BJ (cell line): ENCODE results near the gene UBR3. TPM values are rescaled to one million over a fixed set of nuclear protein-coding genes. Genes with fewer than 3 reads are reported as not detected.
"Not testable (repeated sequence)": the region's sequence is repeated elsewhere in the genome, so short reads cannot be mapped to it uniquely, and the experiment has no call there.

ENCODE experiments used
- CTCF ChIA-PET: fragments of 350-600 bp; formaldehyde crosslinking; extraction: SDS; loops from one replicate; lab custom pipeline; 2021; ENCODE audit warnings: antibody characterized with exemption, inconsistent platforms; lab: Yijun Ruan, JAX
- POLR2A ChIA-PET: fragments of 300-600 bp; sonication (Branson Sonifier 250); formaldehyde crosslinking; extraction: SDS; loops from one replicate; lab custom pipeline; 2021; ENCODE audit warnings: antibody characterized with exemption; lab: Charles Lee
- DNase-seq: peaks from one replicate; pipeline ENCODE4 v3.0.0-alpha.2; 2011; ENCODE audit warnings: low read depth
- H3K27me3 ChIP-seq: 2 replicates; pipeline ENCODE4 v1.6.0; 2011; ENCODE audit warnings: low read length; ENCODE audit not compliant: control insufficient read depth, insufficient read depth
- H3K36me3 ChIP-seq: 2 replicates; pipeline ENCODE4 v1.5.1; 2011; ENCODE audit warnings: low read length; ENCODE audit not compliant: control insufficient read depth, insufficient read depth
- H3K4me3 ChIP-seq: 2 replicates; pipeline ENCODE4 v1.5.1; 2011; ENCODE audit warnings: low read depth, mild to moderate bottlenecking, control low read depth, low read length
- CTCF ChIP-seq: IDR thresholded peaks from 2 replicates; pipeline ENCODE4 v1.5.1; 2011; ENCODE audit warnings: low read depth, mild to moderate bottlenecking, control low read depth, inconsistent platforms, low read length, moderate library complexity; ENCODE audit not compliant: insufficient read depth
- polyA plus RNA-seq: library from polyadenylated mRNA; depleted of rRNA; stranded (reverse); fragments of >200 nt; gene quantifications from 2 replicates; pipeline ENCODE4 v1.2.3, GENCODE V29; 2011

Gene UBR3
- polyA plus RNA-seq, 1 experiment, result 7.5 TPM

GRCh38 chr2:169862816-169863215, 35.6 kb downstream of the UBR3 start:
- no peak for TF ChIP-seq CTCF
- CTCF ChIA-PET, result no interaction called here
- DNase-seq, result no peak
- no peaks in the 10 kb centered on the region for H3K36me3 ChIP-seq
- POLR2A ChIA-PET, result no interaction called here
- no peak overlapping the region for H3K4me3 ChIP-seq
- no peaks in the 10 kb centered on the region for H3K27me3 ChIP-seq

GRCh38 chr2:169865492-169865891, 38.2 kb downstream of the UBR3 start:
- DNase-seq, result no peak
- CTCF ChIA-PET, result interaction anchor here (0.7 to 1.1 kb wide), 2 partner anchors 9 to 149 kb away, joined by 3 to 4 read pairs; no protein-coding TSS in a partner anchor
- POLR2A ChIA-PET, result no interaction called here
- Histone ChIP-seq H3K36me3 (no peaks in the 10 kb centered on the region), H3K27me3 (no peaks in the 10 kb centered on the region), H3K4me3 (no peak overlapping the region)
- TF ChIP-seq CTCF, result no peak

- H3K27me3 ChIP-seq, H3K4me3 ChIP-seq, POLR2A ChIA-PET, H3K36me3 ChIP-seq, DNase-seq: not testable (repeated sequence)
- CTCF ChIA-PET, result interaction anchor here (1.1 kb wide), 1 partner anchor 9 kb away, joined by 3 read pairs; no protein-coding TSS in a partner anchor
These were observed 39.0 kb downstream of the UBR3 start for GRCh38 chr2:169866230-169866629.

- no peaks in the 10 kb centered on the region for H3K36me3 ChIP-seq
- DNase-seq, result no peak
- ChIA-PET POLR2A (no interaction called here), CTCF (no interaction called here)
- no peaks in the 10 kb centered on the region for H3K27me3 ChIP-seq
- TF ChIP-seq CTCF, result no peak
- no peak overlapping the region for H3K4me3 ChIP-seq
These were observed 40.3 kb downstream of the UBR3 start for GRCh38 chr2:169867579-169867978.

- ChIA-PET CTCF (no interaction called here), POLR2A (no interaction called here)
- TF ChIP-seq CTCF, result no peak
- Histone ChIP-seq H3K27me3 (no peaks in the 10 kb centered on the region), H3K36me3 (no peaks in the 10 kb centered on the region), H3K4me3 (no peak overlapping the region)
- no peak for DNase-seq
These were observed 41.7 kb downstream of the UBR3 start for GRCh38 chr2:169868951-169869350.

GRCh38 chr2:169871369-169871768, 44.1 kb downstream of the UBR3 start:
- H3K36me3 ChIP-seq, DNase-seq, H3K4me3 ChIP-seq, H3K27me3 ChIP-seq, CTCF ChIA-PET, POLR2A ChIA-PET: not testable (repeated sequence)
